HG02763 (cell line): ENCODE data around the gene AMZ1.

ENCODE experiments used
- ATAC-seq: cut with Tn5 transposase; IDR thresholded peaks from one replicate; pipeline ENCODE4 v1.9.1; 2021; ENCODE audit warnings: mild to moderate bottlenecking, moderate library complexity; ENCODE audit not compliant: unreplicated experiment

The AMZ1 gene, protein sequence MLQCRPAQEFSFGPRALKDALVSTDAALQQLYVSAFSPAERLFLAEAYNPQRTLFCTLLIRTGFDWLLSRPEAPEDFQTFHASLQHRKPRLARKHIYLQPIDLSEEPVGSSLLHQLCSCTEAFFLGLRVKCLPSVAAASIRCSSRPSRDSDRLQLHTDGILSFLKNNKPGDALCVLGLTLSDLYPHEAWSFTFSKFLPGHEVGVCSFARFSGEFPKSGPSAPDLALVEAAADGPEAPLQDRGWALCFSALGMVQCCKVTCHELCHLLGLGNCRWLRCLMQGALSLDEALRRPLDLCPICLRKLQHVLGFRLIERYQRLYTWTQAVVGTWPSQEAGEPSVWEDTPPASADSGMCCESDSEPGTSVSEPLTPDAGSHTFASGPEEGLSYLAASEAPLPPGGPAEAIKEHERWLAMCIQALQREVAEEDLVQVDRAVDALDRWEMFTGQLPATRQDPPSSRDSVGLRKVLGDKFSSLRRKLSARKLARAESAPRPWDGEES

DNA sequence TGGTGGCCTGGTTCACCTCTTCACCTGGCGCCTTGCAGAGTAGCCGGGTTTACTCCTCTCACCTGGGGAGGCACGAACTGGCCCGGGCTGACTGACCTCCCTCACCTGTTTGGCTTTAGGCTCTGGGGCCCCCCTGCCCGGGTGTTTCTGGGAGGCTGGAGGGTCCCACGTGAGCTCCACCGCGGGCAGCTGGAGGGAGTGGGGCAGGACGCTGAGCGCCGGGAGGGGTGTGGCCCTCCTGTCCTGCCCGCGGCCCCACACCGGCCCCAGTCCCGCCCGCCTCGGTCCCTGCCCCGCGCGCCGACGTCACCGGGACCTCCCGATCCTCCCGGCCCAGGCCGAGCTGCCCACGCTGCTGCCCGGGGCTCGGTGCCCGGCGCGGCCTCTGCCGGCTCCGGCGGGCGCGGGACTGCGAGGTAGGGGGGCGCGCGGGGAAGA, at the start of gene AMZ1:
AMZ1 (plus strand) TSS at position 322 of the 438 bp plus-strand sequence. CDS start 12,250 bp downstream, outside the sequence.
- ATAC-seq, result no peak

DNA sequence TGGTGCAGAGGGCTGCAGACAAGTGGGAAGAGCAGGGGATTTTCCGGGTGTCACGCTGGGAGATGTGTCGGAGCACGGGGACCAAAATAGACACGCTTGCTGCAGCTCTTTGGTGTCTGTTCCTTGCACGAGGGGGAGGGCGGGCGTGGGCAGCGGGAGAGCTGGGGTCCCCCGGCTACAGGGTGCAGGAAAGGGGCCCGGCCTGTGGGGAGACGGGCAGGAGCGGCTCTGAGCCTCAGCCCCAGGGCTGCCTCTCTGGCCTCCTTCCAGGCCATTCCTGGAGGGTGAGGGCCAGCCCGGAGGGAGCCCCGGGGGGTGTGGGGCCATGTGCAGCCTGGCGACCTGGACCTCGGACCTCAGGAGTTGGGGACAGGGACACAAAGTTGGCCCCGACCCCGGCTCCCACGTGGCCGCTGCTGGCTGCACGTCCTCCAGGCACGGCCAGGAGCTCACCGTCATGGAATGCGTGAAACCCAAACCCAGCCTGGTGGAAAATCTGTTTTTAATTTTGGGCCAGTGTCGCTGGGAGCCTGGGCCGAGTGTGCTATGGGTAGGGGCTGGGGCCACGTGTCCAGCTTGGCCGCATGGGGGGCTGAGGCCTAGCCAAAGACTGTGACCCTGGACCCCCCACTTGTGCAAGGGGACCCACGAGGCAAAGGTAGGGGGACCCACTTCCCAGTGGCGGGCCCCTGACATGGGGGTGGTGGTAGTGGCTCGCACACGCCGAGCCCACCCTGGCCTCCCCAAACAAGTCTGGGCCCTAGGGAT, 49.6 kb upstream of the AMZ1 start:
- no peak for ATAC-seq

DNA sequence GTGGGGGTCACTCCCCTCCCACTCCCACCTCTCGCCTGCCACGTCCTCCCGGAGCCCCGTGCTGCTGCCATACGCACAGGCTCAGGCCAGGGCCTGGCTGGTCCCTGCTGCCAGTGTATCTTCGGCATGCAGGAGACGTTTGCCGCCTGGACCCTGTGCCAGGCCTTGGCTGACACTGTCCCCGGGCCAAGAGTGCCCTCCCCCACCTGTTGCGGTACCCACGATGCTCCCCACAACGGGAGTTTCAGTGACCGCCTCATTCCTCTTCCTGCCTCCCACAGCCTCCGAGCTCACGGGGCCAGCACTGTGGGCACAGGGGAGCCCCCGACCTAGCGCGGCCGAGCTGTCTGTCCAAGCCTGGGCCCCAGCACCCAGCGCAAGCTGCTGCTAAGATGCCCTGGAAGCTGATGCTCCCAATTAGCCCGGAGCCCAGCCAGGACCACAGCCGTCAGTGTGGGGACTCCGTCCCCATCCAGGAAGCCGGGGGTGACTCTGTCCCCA, 48.8 kb upstream of the AMZ1 start:
- ATAC-seq, result no peak

DNA sequence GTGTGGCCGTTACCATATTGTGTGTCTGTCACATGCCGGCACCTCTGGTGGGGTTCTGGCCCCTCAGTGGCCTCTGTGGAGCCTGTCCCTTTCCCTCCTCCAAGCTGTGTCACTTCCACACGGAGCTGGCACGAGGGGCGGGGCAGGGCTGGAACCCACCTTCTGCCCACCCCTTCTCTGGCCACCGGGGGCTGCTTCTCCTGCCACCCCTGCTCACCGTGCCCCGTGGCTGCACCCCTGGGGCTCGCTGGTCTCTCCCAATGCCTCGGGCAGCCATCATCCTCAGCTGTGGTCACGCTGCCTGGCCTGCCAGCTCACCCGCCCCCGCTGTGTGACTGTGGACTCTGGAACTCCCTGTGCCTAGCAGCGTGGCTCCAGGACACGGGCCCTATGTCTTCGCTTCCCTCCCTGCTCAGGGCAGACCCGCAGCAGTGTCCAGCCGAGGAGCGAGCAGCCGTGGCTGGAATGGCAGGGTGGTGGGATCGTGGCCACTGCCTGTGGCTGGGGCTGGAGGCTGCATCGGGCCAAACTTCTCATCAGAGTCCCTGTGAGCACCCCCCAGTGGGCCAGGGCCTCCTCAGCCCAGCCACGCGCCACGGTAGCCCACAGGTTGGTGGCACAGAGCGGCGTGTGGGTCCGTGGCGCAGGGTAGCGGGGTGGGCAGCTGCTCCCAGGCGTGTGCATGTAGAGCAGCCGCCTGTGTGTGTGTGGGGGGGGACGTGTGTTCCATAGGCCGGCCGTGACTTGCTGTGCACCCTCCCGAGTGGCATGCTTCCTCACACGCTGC, 48.1 kb upstream of the AMZ1 start:
- ATAC-seq, result no peak

DNA sequence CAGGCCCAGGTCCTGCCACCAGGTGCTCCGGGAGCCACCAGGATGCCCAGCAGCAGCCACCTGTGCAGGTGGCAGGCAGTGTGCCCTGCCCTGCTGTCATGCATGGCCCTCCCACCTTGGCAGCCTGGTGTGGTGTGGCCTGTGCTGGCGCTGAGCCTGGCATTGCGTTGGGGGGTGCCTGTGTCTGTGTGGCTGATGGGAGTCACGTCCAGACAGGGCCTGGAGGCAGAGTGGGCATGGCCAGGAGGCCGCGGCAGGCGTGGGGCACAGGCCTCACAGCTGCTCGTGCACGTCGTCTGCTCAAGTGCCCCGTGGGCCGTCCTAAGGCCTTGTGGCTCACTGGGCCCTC, 47.5 kb upstream of the AMZ1 start:
- no peak for ATAC-seq

DNA sequence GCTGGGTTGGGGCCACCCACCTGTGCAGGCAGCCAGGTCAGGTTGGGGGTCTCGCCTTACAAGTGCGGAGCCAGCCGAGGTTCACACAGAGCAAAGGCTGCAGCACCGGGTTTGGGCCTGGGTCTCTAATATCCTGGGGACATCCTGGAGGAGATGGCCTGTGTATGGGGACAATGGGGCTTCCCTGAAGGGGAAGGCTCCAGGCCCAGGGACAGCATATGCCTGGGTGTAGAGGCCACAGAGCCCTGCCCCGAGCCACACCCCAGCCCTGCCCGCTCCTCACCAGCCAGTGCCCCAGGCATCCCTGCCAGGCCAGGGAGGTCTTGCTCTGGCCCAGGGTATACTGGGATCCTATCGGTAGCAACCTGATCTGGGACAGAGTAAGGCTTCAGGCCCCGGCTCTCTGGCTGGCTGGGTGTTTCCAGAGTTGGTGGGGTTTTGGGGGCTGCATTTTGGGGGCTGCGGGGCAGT, 47.1 kb upstream of the AMZ1 start:
- ATAC-seq, result no peak

DNA sequence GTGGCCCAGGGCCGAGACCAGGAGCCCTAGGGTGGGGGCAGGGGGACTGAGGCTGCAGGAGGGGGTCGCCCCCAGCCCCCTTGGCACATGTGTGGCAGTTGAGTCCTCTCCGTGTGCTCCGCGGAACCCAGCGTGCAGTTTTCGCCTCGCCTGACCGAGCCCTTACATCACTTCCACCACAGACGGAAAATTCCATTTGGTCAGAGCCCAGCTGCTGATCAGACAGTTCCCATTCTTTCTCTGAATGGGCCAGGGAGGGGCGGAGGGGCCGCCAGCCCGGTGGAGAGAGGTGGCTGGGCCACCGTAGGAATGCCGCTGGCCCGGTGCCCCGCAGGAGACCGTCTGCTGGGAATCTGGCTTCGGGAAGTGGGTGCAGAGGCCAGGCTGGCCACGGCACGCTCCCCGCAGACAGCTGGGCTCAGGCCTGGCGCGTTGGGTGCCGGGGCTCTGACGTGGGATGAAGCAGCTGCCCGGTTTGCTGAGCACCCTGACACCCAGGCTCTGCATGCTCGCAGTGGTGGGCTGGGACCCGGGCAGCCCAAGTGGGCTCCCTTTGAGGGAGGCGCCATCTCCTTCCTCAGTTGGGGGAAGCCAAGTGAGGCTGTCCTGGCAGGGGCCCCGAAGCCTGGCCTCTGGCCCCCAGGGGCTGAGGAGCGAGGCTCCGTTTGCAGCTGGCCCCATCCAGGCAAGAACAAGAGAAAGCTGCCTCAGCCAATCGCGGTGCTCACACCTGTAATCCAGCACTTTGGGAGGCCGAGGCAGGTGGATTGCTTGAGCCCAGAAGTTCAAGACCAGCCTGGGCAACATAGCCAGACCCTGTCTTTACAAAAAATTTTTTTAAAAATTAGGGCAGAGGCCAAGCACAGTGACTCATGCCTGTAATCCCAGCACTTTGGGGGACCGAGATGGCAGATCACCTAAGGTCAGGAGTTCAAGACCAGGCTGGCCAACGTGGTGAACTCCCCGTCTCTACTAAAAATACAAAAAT, 46.3 kb upstream of the AMZ1 start:
- ATAC-seq, result no peak

DNA sequence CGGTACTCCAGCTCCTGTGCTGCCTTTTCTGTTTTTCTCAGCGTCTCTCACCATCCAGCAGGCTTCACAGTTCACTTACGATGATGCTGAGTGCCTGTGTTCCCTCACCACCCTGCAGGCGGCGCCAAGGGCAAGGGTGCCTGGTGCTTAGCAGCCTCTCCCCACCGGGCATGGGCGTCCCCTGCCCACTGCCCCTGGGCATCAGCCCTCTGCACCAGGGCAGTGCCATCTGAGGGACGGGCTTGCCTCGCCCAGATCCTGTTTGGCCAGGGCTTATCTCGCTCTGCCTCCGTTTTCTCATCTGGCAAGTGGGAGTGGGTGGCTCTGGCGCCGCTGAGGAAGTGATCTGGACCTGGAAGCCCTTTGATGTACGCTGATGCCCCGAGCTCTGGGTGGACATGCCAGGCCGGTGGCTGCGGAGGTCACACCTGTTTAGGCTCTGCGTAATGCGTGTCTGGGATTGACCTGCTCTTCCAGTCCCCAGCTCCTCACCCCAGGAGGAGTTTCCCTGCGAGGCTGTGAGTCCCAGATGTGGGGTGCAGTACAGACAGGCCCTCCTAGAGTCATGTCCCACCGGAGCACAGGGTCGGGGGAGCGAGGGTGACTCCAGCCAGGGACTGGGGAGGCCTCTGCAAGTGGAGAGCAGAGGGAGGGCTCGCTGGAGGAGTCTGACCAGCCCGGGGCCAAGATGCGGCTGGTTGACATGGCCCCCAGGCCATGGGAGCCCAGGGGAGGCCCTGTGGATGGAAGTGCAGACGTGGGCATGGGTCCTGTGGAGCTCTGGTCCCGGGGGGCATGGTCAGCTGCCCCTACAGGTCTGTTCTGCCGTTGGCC, 44.4 kb upstream of the AMZ1 start:
- ATAC-seq, result no peak

DNA sequence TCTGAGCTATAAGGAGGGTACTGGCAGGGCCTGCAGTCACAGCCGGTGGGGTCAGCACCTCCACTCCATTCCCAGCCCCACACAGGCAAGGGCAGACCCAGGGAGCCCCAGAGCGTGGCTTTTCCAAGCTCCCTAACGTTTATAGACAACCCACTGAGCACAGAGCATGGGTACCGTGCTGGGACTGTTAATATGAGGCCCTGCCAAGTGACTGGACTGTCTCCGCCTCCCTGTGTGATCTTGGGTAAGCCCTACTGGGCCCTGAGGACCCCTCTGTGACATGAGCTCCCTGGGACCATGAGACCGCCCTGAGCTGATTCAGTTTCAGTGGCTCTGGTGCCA, 43.8 kb upstream of the AMZ1 start:
- no peak for ATAC-seq

DNA sequence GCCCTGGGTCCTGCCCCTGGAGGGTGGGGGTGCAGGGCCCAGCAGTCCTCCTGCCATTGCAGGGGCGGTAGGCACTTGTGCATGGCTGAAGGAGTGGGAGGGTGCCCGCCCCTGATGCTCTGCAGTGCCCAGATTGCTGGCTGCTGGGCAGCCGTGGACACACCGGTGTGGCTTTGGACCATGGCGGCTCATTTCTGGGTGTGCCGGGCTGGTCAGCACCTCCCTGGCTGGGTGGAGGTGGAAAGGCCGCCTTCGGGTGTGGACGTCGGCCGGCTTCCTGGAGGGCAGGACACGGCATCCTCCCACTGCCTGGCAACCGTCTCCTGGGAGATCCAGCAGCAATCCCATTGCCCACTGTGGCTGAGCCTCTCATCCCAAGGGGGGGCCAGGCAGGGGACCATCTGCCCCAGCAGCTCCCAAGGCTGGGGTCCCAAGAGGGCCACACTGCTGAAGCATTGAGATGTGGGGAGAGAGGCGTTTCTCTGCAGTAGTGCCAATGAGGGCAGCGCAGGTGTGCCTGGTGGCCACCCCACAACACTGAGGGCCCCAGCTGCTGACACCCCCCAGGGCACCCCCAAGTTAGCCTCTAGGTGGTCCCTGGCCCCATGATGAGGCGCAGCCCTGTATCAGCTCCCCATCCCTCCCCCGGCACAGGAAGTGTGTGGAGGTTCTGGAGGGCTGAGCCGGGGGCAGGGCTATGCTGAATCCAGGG, 43.3 kb upstream of the AMZ1 start:
- no peak for ATAC-seq

DNA sequence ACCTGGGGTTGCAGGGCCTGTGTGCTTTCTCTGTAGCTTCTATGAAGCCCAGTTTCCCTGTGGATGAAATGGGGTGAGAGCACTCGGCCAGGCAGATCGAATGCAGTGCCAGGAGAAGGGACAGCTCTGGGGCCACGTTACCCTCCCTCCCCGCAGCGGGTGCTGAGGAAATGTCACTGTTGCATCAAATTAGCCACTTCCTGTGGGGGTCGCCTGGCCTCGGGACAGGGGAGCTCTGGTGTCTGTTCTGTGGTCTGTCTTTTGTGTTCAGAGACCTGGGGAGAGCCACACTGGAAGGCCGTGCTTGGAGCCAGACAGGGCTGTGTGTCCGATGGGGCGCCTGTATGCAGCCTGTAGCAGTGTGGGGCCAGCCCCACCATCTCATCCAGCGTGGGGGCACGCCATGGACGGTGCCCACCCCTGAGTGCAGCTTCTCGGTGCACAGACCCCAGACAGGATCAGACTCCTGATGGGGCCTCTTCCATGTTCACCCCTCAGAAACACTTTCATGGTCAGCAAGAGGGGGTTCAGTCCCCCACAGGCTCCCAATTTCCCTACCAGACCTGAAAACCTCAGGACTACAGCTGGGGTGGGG, 42.6 kb upstream of the AMZ1 start:
- no peak for ATAC-seq

DNA sequence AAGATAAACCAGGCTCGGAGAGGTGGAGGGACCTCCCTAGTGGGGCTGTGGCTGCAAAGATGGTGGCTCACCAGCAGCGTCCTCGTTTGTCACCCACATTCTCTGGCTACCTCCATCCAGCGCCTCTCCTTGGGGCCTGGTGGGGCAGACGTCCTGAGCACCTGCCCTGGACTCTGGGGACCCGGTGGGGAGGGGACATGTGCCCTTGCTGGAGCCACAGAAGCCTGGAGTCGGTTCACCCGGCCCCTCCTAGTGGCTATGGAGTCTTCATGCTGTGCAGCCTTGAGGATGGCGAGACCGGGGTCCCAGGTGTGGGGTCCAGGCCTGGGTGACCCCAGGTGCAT, 41.7 kb upstream of the AMZ1 start:
- ATAC-seq, result no peak

DNA sequence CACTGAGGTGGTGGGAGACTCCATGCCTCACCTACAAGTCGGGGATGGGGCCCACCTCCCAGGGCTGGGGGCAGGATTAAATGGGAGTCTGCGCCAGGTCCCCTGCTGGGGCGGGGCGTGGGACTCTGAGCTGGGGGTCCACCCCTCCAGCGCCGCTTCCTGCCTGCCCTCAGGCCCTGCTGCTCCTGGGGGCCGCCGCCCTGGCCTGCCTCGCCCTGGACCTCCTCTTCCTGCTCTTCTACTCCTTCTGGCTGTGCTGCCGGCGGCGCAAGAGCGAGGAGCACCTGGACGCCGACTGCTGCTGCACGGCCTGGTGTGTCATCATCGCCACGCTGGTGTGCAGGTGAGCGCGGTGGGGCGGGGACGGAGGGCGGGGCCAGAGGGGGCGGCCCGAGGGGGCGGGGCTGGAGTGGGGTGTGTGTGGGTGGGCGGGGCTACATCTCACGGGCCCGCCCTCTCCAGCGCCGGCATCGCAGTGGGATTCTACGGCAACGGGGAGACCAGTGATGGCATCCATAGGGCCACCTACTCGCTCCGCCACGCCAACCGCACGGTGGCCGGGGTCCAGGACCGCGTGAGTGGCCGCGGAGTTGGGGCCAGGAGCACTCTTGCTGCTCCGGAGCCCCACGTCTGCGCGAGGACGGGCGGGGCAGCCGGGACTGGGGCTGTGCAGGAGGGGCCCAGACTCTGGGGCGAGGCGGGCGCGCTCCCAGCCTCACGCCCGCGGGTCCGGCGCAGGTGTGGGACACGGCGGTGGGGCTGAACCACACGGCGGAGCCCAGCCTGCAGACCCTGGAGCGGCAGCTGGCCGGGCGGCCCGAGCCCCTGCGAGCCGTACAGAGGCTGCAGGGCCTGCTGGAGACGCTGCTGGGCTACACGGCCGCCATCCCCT, 41.1 kb upstream of the AMZ1 start:
- ATAC-seq, result no peak

DNA sequence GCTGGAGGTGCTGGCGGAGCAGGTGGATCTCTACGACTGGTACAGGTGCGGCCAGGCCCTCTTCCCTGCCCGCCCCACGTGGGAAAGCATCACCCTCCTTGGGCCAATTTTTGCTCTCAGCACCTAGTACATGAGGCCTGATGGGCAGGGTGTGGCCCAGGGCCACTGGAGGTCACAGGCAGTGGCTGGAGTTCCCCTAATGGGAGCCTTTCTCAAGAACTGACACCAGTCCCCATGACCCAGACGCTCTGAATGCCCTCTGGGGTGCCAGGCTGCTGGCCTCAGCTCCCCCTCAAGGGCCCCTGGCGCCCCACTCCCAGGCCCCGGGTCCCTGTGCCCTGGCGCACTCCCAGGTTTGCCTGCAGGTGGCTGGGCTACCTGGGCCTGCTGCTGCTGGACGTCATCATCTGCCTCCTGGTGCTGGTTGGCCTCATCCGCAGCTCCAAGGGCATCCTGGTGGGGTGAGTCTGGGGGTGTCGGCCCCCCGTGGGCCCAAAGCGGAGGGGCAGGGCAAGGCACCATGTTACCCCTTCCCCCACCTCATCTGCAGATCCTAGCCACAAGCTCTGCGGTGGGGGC, 40.3 kb upstream of the AMZ1 start:
- no peak for ATAC-seq

DNA sequence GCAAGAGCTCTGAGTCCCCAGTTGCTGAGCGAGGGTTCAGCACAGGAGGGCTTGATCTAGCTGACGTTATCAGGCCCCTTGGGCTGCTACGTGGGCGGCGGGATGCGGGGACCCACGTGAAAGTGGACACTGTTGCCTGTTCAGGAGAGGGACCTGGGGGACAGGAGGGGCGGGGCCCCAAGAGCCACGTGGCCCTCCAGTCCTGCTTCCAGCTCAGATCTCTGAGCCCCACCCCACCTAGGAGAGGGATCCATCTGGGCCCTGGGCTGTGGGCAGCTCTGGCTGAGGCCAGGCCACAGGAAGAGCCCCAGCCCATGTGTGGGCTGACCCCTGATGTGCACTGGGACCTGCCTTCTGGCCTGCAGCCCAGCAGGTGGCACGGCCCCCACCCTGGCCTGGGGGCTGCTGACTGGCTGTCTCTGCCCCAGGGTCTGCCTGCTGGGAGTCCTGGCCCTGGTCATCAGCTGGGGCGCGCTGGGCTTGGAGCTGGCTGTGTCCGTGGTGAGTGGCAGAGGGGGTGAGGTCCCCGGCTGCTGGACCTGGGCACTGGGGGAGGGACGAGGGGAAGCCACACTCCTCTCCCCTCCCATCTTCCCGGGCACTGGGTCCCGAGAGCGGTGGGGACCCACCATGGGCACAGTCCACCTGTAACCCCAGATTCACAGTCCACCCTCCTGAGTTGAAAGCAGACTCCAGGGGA, 38.7 kb upstream of the AMZ1 start:
- ATAC-seq, result no peak

DNA sequence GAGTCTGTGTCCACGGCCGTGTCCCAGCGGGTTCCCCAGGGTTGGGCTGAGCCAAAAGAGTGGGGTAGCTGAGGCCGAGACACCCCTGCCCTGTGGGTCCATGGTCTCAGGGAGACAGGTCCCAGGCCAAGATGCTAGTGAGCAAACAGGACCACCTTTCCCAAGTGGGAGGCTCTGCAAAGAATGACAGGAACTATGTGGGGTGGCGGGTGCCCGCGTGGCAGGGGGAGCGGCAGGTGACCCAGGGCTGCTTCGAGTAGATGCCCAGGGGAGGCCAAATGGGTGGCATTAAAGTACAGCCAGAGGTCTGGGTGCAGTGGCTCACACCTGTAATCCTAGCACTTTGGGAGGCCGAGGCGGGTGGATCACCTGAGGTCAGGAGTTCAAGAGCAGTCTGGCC, 38.0 kb upstream of the AMZ1 start:
- ATAC-seq, result no peak
